ENCODE results near the gene PMPCA. TPM values are rescaled to one million over a fixed set of nuclear protein-coding genes. Genes with fewer than 3 reads are reported as not detected.

Gene PMPCA
- total and polyA plus RNA-seq, 2 of the 8 experiments (the other 6 are each of a cell fraction or from before 2014, with no cell fraction given) = 60.0 to 88.2 TPM

GRCh38 chr9:136419092-136419420 is 8.6 kb downstream of the PMPCA start (continued):
- TF ChIP-seq MAFK (IDR thresholded peaks at IDR 0.05; ENCODE audit: low read depth, low read length) (no peak), NANOG (IDR thresholded peaks at IDR 0.05; ENCODE audit: insufficient read depth, low read depth, low read length, poor library complexity, severe bottlenecking) (no peak), E2F6 (IDR thresholded peaks at IDR 0.05) (no peak)

Measured in H1 (cell line).